Fibroblast of upper back skin (primary cell): Measurements from ENCODE around the gene ULK4.
A peak's percentile ranks its signal among the peaks of the same experiment; 100 is the strongest.

ENCODE experiments used
- DNase-seq: peaks from one replicate; pipeline ENCODE4 v3.0.0-alpha.2; 2013

The ULK4 gene

DNA sequence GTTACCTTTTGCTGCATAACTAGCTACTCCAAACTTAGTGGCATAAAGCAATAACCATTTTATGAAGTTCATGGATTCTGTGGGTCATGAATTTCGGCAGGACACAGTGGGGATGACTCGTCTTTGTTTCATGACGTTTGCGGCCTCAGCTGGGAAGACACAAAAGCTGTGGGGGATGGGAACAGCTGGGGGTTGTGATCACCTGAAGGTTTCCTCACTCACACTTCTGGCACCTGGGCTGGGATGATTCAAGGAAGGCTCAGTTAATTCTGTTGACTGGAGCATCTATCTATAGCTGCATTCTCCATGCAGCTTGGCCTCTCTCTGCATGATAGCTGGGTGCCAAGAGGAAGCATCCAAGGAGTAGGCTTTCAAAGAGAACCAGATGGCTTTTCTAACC lies 332.8 kb downstream of the ULK4 start:
- DNase-seq = no peak

DNA sequence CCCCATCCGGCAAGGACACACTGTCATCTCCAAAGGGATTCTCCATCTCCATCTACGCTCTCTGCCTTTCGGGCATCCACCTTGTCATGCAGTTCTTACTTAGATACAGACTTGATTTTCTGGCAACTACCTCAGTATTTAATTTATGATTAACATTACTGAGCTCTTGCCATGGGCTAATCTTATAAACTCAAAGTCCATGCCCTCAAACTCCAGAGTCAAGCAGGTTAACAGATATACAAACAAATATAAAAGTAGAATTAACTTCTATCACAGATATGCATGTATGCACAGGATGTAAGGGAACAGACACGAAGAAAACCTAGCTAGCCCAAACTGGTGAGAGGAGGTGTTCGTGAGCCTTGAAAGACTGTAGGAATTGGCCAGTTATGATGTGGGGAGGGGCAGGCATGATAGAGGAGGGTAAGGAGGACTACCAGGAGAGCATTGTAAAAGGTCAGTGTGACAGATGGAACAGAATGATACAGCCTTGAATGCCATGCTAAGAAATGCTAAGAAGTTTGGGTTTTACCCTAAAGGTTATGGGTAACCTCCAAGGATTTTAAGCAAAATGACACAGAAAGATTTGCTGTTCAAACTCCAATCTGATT lies 334.3 kb downstream of the ULK4 start:
- DNase-seq = no peak

DNA sequence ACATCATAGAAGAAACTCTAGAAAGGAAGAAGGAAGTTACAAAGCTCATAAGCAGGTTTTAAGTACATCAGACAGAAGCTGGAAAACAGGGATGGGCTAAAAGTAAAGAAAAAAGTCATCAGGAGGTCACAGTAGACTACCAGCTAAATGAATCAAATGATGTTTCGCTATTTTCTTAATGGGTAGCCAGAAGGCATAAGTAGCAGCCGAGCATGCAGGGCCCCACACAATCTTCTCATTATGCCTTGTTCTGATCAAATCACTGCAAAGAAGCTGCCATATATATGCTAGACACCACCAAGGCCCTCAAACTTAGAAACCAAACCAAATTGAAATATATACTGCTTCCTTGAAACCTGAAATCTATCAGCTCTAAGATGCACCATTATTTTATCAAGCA lies 349.1 kb downstream of the ULK4 start:
- no peak for DNase-seq

DNA sequence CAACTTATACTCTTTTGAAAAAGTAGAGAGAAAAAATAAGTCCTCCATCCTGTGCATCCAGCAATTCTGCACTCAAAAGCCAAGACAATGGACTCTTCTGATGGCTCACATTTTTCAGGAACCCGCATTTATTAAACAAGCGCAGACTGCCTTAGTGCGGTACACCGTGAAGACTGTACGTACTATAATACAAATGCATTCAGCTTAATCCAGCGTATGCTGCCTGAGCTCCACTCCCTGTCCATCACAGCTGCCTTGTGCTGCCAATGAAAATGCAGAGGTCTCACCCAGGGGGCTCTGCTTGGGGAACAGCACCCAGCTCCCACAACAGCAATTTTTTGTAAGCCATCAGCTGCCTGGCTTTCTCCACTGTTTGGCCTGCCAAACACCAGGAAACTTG lies 350.9 kb downstream of the ULK4 start:
- DNase-seq = no peak

DNA sequence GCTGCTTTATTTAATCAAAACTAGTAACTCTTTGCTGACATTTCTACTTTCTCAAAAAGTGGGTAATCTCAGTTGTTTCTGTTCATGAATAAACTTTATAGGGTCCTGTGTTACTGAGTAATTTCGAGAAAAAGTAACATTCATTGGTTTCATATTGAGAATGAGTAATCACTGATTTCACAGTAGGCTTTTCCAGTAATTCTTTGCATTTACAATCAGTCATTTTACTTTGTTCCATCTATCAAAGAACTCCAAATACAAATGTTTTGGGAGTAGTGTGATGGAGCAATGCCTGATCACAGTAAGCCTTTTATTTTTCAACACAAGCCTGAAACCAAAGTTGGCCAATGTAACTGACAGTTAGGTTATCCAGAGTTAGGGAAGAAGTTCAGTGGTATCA lies 353.6 kb downstream of the ULK4 start:
- DNase-seq = no peak

DNA sequence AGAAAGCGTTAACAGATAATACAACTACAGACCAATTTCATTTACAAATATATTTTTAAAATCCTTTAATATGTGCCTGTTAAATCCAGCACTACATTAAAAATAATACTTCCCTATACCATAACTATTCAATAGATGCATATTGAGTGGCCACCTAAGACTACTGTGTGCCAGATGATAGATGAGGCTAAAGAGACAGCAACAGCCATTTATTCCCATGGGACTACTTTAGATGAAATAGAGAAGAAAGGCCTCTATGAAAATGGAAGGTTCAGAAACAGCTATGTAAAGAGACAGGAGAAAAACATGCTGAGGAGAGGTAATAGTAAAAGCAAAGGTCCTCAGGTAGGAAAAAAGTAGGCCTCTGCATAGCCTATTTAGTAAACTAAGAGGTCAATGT lies 358.1 kb downstream of the ULK4 start:
- DNase-seq = no peak

DNA sequence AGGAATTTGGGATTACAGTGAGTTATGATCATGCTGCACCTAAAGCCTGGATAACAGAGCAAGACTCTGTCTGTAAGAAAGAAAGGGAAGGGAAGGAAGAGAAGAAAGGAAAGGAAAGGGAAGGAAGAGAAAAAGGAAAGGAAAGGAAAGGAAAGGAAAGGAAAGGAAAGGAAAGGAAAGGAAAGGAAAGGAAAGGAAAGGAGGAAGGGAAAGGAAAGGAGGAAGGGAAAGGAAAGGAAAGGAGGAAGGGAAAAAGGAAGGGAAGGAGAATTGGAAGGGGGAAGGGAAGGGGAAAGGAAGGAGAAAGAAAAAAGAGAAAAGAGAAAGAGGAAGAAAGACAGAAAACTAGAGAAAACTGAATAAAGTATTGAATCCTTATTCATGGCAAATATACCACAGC lies 359.8 kb downstream of the ULK4 start:
- no peak for DNase-seq

DNA sequence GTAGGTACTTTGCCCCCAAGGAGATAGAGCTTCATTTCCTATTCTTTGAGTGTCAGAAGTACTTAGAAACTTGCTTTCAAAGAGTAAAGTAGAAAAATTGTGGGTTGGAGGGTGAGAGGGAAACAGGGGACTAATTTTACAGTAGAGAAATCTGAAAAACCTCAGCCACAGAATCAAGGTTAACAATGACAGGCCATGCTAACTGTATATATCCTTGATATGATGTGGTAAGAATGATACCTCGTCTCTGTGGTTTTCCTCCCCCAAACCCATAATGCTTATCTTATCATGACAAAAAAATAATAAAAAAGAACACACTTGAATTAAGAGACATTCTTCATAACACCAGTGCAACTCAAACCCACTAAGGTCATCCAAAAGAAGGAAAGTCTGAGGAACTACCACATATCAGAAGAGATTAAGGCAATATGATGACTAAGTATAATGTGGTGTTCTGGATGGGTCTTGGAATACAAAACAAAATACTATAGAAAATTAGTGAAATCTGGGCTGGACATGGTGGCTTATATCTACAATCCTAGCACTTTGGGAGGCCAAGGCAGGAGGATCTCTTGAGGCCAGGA lies 360.4 kb downstream of the ULK4 start:
- no peak for DNase-seq

DNA sequence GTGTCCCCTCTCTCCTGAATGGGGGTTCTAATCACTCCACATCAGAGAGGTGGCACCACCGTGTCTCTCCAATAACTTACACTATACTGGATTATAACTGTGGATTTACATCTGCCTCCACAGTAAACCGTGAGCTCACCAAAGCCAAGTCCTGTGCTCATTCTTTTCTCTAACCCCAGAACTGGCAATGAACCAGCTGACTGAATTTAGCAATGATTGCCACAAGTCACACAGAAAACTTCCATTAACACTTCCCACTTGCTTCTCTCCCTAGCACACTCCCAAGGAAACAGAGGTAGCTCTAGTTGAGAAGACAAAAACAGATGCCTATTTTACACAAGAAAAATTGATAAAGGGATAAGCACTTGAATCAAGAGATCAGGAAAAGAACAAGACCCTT lies 361.3 kb downstream of the ULK4 start:
- DNase-seq = peak; percentile 64

DNA sequence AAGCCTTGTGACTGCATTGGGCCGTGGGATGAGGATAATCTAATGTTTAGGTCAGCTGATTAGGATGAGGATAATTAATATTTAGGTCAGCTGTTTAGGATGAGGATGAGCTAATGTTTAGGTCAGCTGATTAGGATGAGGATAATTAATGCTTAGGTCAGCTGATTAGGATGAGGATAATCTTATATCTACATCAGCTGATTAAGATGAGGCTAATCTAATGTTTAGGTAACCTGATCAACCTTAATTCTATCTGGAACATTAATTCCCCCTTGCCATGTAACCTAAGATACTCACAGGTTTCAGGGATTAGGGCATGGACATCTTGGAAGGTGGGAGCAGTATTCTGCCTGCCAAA lies 362.8 kb downstream of the ULK4 start:
- no peak for DNase-seq

DNA sequence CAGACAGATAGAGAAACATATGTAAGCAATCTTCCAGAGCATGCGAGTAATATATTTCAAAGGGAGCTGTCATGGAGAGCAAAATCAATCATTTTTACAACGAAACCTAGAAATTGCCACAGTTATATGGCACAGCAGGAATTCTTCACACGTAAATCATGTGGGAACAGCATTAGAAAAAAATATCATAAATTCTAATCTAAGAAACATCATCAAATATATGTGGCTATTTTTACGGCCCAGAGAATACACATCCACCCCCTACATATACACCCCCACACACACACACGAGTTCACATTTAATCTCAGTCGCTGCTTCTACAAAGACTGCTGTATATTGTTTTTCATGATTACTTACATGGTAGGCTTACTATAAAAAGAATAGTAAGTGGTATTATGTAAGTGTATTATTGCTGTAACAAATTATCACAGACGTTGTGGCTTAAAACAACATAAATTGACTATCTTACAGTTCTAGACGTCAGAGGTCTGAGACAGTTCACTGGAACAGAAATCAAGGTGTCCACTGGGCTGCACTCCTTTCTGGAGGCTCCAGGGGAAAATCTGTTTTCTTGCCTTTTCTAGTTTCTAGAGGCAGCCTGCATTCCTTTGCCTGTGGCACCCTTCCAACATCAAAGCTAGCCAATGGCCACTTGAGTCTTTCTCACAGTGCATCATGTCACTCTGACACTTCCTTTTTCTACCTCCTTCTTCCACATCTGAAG lies 363.3 kb downstream of the ULK4 start:
- DNase-seq = peak; percentile 82

DNA sequence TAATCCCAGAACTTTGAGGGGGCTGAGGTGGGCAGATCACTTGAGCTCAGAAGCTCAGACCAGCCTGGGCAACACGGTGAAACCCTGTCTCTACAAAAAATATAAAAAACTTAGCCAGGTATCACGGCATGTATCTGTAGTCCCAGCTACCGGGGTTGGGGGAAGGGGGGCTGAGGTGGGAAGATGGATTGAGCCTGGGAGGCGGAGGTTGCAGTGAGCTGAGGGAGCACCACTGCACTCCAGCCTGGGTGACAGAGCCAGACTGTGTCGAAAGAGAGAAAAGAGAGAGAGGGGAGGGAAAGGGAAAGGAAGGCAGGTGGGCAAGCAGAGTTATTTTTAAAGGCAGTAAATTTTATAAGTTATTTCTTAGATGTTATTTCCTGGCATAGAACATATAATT lies 368.1 kb downstream of the ULK4 start:
- DNase-seq = no peak

DNA sequence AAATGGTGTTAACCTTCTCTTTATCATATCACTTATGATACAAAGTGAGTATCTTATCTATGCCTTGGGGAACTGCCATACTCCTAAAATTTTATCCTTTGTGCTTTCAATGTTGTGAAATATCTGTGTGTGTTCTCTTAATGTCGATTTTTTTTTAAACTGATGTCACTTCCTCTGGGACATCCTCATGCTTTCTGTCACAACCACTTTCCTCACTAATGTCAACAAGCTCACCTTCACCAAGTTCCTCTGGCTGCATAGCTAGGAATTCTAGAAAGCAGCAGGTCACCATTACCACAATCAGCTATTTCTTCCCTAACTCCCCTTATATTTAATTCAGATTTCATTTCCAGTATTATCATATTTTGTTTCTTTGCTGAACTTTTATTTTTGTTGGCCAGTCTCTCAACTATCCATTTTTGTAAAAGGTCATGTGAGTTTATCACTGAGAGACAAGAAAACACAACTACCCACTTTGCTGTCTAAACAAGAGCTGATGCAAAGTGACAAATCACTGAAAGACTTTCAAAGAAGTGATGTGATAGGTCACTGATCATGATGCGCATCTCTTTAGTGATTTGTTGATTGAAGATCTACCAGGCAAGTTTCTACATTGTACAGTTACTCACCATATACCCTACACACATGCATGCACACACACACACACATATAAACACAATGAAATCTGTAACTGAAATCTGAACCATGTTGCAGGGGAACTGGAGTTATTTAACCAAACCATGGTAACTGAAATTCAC lies 369.0 kb downstream of the ULK4 start:
- DNase-seq = no peak

DNA sequence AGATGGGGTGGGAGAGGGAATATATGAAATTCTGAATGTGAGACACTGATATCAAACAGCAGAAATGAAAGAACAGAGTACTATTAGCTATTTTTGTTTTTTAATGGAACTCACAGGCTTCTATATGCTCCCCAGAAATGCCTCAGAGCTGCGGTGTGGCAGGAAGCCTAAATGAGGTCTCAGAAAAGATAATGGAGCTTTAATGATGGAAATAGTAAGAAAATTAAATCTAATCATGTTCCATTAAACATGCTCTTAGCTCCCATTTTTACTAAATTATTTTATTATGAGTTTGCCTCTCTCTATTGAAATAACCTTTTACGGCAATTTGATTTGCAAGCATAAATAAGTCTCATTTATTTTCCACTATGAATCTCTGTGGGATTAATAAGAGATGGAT lies 378.9 kb downstream of the ULK4 start:
- no peak for DNase-seq

DNA sequence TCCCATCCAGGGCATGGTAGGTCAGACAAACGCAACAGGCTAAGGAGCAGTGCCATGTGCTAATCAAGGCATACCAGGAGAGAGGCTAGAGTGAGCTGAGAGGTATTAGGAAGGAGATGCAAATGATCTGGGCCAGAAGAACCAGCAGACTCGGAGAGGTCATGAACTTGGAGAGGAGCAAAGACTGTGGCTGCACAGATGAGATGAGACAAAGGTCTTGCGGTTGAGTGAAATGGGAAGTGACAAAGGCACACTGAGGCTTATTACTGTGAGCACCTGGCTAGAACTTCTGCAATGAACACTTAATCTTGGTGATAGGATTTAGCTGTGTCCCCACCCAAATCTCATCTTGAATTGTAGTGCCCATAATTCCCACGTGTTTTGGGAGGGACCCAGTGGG lies 380.2 kb downstream of the ULK4 start:
- no peak for DNase-seq

DNA sequence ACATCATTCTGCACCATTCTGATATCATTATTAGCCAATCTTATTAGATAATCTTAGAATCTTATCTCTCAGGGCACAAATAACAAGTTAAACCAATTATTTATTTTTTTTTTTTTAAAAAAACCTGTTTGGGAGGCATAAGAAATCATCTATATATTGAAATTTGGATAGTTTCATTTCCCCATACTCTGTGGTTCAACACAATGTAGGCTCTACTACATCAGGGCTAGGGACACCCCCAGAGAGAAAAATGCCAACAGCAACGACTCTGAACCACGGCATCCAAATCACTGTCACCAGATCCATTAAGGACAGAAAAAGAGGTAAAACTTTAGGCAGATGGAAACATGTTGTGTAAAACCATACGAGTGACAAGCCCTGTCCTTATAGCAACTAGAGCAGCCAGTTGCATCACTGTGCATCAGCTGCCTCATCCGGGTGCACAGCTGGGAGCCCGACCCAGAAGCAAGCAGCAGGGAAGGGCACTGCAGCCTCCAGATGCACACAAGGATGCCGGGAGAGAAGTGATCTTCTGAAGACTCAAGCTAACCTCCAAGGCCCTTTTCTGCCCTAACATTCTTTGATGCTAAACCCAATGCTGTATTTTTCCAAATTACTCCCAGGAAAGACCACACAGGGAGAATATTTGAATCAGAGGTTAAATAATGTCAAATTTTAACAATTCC lies 381.5 kb downstream of the ULK4 start:
- peak; percentile 87 for DNase-seq

DNA sequence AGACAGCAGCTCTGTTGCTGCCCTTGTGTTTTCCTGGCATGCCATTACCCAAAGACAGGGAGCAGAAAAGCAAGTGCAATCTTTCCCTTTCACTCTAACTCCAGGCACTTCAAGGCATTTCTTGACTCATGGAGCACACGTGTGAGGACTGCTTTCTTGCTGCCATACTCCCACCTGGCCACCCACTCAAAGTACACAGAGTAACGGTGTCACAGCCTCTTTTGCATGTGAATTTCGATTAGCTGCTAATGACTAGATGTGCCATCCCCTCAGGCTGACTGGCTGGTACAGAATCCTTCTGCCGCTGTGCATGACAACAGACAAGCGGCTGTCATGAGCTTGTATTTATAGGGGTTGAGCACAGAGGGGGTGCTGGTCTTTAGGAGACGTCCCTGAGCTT lies 382.0 kb downstream of the ULK4 start:
- DNase-seq = no peak

DNA sequence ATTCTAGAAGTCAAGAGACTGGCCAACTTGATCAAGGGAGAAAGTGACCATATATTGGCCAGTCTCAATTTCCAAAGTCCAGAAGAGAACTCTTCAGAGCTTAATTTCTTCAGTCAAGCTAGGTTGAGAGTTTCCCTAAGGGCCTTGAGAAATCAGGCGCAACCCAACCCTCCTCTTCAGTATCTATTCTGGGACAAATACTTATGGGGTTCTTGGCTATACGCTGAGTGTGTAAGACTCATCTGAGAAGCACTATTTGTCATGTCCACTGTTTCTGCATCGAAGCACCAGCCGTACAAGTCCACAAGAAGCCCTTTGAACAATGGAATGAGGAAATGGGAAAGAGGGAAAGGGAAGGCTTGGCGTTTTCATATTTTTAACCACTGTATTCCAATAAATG lies 383.1 kb downstream of the ULK4 start:
- no peak for DNase-seq

DNA sequence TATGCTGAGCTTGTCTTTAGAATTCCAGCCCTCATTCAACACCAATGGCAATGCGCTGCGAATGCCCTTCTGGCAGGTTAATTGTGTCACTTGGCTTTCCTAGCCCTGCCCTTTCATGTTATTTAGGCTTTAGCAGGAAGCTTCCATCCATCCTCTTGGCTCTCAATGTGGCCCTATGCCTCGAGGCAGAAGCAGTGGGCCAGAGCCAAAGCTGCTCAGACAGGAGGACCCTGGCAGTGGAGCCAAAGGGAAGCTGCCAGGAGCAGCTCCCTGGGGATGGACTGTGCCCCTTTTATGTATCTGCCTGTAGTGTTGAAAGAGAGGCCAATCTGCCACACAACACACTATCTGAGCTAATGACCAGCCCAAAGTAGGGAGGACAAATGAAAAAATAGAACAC lies 386.2 kb downstream of the ULK4 start:
- no peak for DNase-seq

DNA sequence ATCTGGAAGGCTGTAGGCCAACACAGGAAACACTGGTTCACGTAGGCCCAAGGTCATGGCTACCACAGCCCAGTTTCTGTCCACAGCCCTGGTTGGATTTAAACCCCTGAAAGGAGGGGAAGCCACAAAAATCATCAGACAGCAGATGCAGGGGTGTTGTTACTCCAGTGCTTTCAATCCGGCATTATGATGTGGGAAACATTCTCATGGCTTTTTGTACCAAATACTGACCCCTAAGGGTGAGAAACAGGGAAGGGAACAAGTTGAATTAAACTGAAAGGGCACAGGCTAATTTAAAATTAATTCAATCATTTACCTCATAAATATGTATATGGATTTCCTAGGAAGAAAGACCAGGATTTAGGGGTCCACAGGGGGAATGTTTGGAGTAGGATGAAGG lies 387.0 kb downstream of the ULK4 start:
- no peak for DNase-seq

DNA sequence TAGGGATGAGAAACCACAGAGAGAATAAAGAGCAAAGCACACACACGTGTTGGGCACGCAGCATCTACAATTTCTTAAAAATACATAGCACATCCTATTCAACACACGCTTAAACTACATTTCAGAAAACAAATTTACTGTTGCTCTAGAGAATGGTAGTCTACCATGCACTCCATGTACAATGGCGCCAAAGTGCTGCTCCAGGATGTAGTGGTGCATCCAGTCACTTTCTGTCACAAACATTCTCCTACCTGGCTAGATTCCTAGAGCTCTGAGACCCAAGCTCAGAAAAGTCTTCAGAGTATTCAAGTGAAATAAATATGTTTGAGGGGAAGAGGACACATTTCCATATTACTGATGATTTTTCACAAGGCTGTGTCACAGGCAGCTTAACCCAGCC lies 388.3 kb downstream of the ULK4 start:
- DNase-seq = no peak

DNA sequence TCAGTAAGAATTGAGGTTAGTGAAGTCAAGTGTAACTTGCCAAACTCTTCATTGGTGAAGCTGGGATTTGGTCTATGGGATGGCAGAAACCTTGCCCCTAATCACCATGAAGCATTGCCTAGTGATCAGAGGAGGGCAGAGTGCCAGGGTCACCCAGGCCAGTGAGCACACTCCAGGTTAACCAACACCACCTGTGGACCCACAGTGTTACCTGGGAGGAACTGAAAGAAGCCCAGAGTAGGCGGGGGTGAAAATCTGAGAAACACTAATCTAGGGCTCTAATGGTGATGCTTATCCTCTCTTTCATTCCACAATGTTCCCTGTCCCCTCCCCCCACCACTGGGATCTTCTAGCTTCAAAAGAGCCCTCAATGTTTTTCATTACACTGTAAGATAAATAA lies 389.8 kb downstream of the ULK4 start:
- DNase-seq = no peak

DNA sequence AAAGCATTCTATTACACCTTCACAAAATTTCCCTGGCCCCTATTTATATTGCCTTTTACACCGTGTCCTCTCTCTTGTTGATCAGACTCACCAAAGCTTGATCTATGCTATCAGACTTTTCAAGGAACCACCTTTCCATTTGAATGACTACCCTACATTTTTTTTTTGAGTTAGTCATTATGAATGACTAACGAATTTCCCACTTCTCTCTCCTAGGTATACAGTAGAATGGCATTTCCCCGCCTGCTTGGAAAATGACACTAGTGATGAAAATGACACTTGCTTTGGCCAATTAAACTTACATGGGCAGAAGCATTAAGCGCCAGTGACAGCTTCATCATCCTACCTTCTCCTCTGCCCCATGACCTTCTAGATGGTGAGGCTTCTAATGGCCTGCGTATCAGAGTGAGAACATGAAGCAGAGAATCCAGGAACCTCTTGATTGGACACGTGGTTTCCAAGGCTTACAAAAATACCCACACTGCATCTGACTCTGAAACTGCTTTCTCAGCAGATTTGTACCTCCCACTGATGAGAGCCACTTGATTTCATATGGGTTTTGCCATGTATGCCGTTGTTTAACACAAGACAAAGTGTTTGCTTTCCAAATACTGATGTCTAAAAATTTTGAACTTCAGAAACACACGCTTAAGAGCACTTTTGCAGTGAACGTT lies 392.1 kb downstream of the ULK4 start:
- DNase-seq = no peak
